ENCODE results near the gene NAT10.
A peak's percentile ranks its signal among the peaks of the same experiment; 100 is the strongest.
"Not testable (repeated sequence)": the region's sequence is repeated elsewhere in the genome, so short reads cannot be mapped to it uniquely, and the experiment has no call there.

Gene NAT10

GRCh38 chr11:34169686-34170085 lies 64.3 kb downstream of the NAT10 start:
- no peak for DNase-seq (ENCODE audit: low spot score)

- no peak for DNase-seq (ENCODE audit: low spot score)
Measured at GRCh38 chr11:34173050-34173449, 67.6 kb downstream of the NAT10 start.

- DNase-seq (ENCODE audit: low spot score), result peak; percentile 71
Measured at GRCh38 chr11:34174412-34175041, 69.1 kb downstream of the NAT10 start.

GRCh38 chr11:34175284-34176019 lies 70.0 kb downstream of the NAT10 start:
- no peak for DNase-seq (ENCODE audit: low spot score)

- DNase-seq (ENCODE audit: low spot score), result no peak
Measured at GRCh38 chr11:34176751-34177209, 71.4 kb downstream of the NAT10 start.

- no peak for DNase-seq (ENCODE audit: low spot score)
Measured at GRCh38 chr11:34178209-34178821, 72.9 kb downstream of the NAT10 start.

GRCh38 chr11:34179026-34179675 lies 73.7 kb downstream of the NAT10 start:
- no peak for DNase-seq (ENCODE audit: low spot score)

- DNase-seq (ENCODE audit: low spot score), result no peak
Measured at GRCh38 chr11:34180040-34180813, 74.8 kb downstream of the NAT10 start.

- DNase-seq (ENCODE audit: low spot score), result not testable (repeated sequence)
Measured at GRCh38 chr11:34180814-34181165, 75.4 kb downstream of the NAT10 start.

GRCh38 chr11:34181251-34181650 lies 75.8 kb downstream of the NAT10 start:
- no peak for DNase-seq (ENCODE audit: low spot score)

- DNase-seq (ENCODE audit: low spot score), result no peak
Measured at GRCh38 chr11:34181856-34182405, 76.5 kb downstream of the NAT10 start.

- no peak for DNase-seq (ENCODE audit: low spot score)
Measured at GRCh38 chr11:34182425-34182824, 77.0 kb downstream of the NAT10 start.

- DNase-seq (ENCODE audit: low spot score), result no peak
Measured at GRCh38 chr11:34182921-34183685, 77.7 kb downstream of the NAT10 start.

GRCh38 chr11:34183848-34184391 lies 78.5 kb downstream of the NAT10 start:
- no peak for DNase-seq (ENCODE audit: low spot score)

GRCh38 chr11:34184505-34185015 lies 79.1 kb downstream of the NAT10 start:
- DNase-seq (ENCODE audit: low spot score), result no peak

- DNase-seq (ENCODE audit: low spot score), result peak; percentile 62
Measured at GRCh38 chr11:34185926-34186841, 80.8 kb downstream of the NAT10 start.

GRCh38 chr11:34188181-34188580 lies 82.8 kb downstream of the NAT10 start:
- no peak for DNase-seq (ENCODE audit: low spot score)

GRCh38 chr11:34189191-34189590 lies 83.8 kb downstream of the NAT10 start:
- no peak for DNase-seq (ENCODE audit: low spot score)

All from kidney capillary endothelial cell (primary cell).